Caco-2 (cell line): Measurements from ENCODE around the gene SKAP2. TPM values are rescaled to one million over a fixed set of nuclear protein-coding genes. Genes with fewer than 3 reads are reported as not detected.

Experiments used
- BruUV-seq: library from RNA; stranded (reverse); fragments of 400-500 nt; replicated peaks from 2 replicates; lab custom pipeline; 2021; lab: Mats Ljungman, UMichigan
- CTCF ChIA-PET: fragments of 300-600 bp; sonication (Branson Sonifier 250); formaldehyde crosslinking; loops from one replicate; lab custom pipeline; 2022; ENCODE audit warnings: antibody characterized with exemption; lab: Charles Lee
- POLR2A ChIA-PET: fragments of 300-600 bp; sonication (Branson Sonifier 250); formaldehyde crosslinking; loops from one replicate; lab custom pipeline; 2022; ENCODE audit warnings: antibody characterized with exemption; lab: Charles Lee
- DNase-seq, 2 experiments: peaks; one replicate each; pipeline versions ENCODE4 v3.0.0 to v3.0.0-alpha.2; 2020 to 2022
- H3K27me3 ChIP-seq: replicated peaks from 2 replicates; pipeline ENCODE4 v1.6.0; 2011; ENCODE audit warnings: low read length; ENCODE audit not compliant: control insufficient read depth, insufficient read depth
- H3K36me3 ChIP-seq: 2 replicates; pipeline ENCODE4 v1.5.1; 2011; ENCODE audit warnings: low read length; ENCODE audit not compliant: control insufficient read depth, insufficient read depth
- H3K4me1 ChIP-seq: fragments of 250-450 bp; sonication (Bioruptor Pico); 2 replicates; pipeline ENCODE4 v1.5.1; 2020; ENCODE audit warnings: mild to moderate bottlenecking
- H3K4me3 ChIP-seq: 2 replicates; pipeline ENCODE4 v1.5.1; 2011; ENCODE audit warnings: low read depth, mild to moderate bottlenecking, control low read depth, low read length
- H3K9me3 ChIP-seq: fragments of 250-450 bp; sonication (Bioruptor Pico); 2 replicates; pipeline ENCODE4 v1.5.1; 2020; ENCODE audit warnings: mild to moderate bottlenecking, moderate library complexity
- H3K27ac Mint-ChIP-seq: one replicate; pipeline ENCODE4 v1.8.0; 2022; ENCODE audit warnings: mixed read lengths; ENCODE audit not compliant: unreplicated experiment
- H3K27me3 Mint-ChIP-seq: one replicate; pipeline ENCODE4 v1.8.0; 2022; ENCODE audit warnings: mixed read lengths; ENCODE audit not compliant: insufficient read depth, unreplicated experiment
- H3K36me3 Mint-ChIP-seq: one replicate; pipeline ENCODE4 v1.8.0; 2022; ENCODE audit warnings: mild to moderate bottlenecking, mixed read lengths; ENCODE audit not compliant: insufficient read depth, unreplicated experiment
- H3K4me1 Mint-ChIP-seq: one replicate; pipeline ENCODE4 v1.8.0; 2022; ENCODE audit warnings: low read depth, mixed read lengths; ENCODE audit not compliant: unreplicated experiment
- H3K4me3 Mint-ChIP-seq: one replicate; pipeline ENCODE4 v1.8.0; 2022; ENCODE audit warnings: mild to moderate bottlenecking, moderate library complexity, mixed read lengths; ENCODE audit not compliant: unreplicated experiment
- H3K9me3 Mint-ChIP-seq: one replicate; pipeline ENCODE4 v1.8.0; 2022; ENCODE audit warnings: mixed read lengths; ENCODE audit not compliant: unreplicated experiment
- CTCF ChIP-seq, 2 experiments: fragments of 200-600 bp in 1 of 2; IDR thresholded peaks; 1 replicate in 1 of 2; 2 replicates in 1 of 2; pipeline versions ENCODE4 v1.5.1 to v1.8.0; 2011 to 2022; ENCODE audit warnings: antibody characterized with exemption in 1 of 2, control low read depth in 1 of 2, inconsistent platforms in 1 of 2, low read depth in 1 of 2, low read length in 1 of 2, mild to moderate bottlenecking in 1 of 2, moderate library complexity in 1 of 2; ENCODE audit not compliant: insufficient read depth in 1 of 2, severe bottlenecking in 1 of 2, unreplicated experiment in 1 of 2
- intact Hi-C: fragments of 100-400 bp; cut with micrococcal nuclease; formaldehyde crosslinking; loops from one replicate; pipeline ENCODE4 v1.10.0; 2022; ENCODE audit not compliant: unreplicated experiment
- total RNA-seq: library from RNA; stranded (reverse); gene quantifications from 2 replicates; pipeline ENCODE4 v1.2.3, GENCODE V29; 2022

SKAP2 gene
- total RNA-seq, 1 experiment from 2014 or later, result 36.2 TPM

- no peaks in the 10 kb centered on the region for H3K4me1 ChIP-seq
- no peak overlapping the region for H3K4me3 ChIP-seq
- ChIA-PET CTCF (no interaction called here), POLR2A (no interaction called here)
- Mint-ChIP-seq H3K36me3 (no peaks in the 10 kb centered on the region), H3K27ac (no peak overlapping the region), H3K4me1 (no peaks in the 10 kb centered on the region), H3K27me3 (peaks cover 6% of the 10 kb centered on the region), H3K4me3 (no peak overlapping the region), H3K9me3 (no peaks in the 10 kb centered on the region)
- no peak for TF ChIP-seq CTCF (IDR thresholded peaks at IDR 0.05; ENCODE audit: insufficient read depth in 1 of 2, low read depth in 1 of 2, low read length in 1 of 2, severe bottlenecking in 1 of 2, unreplicated experiment in 1 of 2)
- BruUV-seq, result no TSS peak
- DNase-seq, result no peak
- no peaks in the 10 kb centered on the region; the same call in 1 of the 2 replicates for H3K27me3 ChIP-seq
- H3K9me3 ChIP-seq, result no peaks in the 10 kb centered on the region
- intact Hi-C loops, result no loop called here
- H3K36me3 ChIP-seq, result no peaks in the 10 kb centered on the region
These were observed 226.2 kb downstream of the SKAP2 start for GRCh38 chr7:26638140-26638539.

- ChIA-PET CTCF (no interaction called here), POLR2A (no interaction called here)
- intact Hi-C loops, result no loop called here
- no peak for TF ChIP-seq CTCF (IDR thresholded peaks at IDR 0.05; ENCODE audit: insufficient read depth in 1 of 2, low read depth in 1 of 2, low read length in 1 of 2, severe bottlenecking in 1 of 2, unreplicated experiment in 1 of 2)
- no peak overlapping the region for H3K27ac Mint-ChIP-seq
- Histone ChIP-seq H3K4me1 (no peaks in the 10 kb centered on the region), H3K9me3 (no peaks in the 10 kb centered on the region), H3K36me3 (no peaks in the 10 kb centered on the region), H3K4me3 (no peak overlapping the region), H3K27me3 (no peaks in the 10 kb centered on the region; the same call in 1 of the 2 replicates)
- no peaks in the 10 kb centered on the region for H3K36me3 Mint-ChIP-seq
- no TSS peak for BruUV-seq
- no peak for DNase-seq
- no peak overlapping the region for H3K4me3 Mint-ChIP-seq
- no peaks in the 10 kb centered on the region for H3K9me3 Mint-ChIP-seq
- H3K4me1 Mint-ChIP-seq, result no peaks in the 10 kb centered on the region
- peaks cover 6% of the 10 kb centered on the region for H3K27me3 Mint-ChIP-seq
These were observed 226.8 kb downstream of the SKAP2 start for GRCh38 chr7:26637610-26638009.

- Mint-ChIP-seq H3K36me3 (no peaks in the 10 kb centered on the region), H3K4me3 (no peak overlapping the region), H3K4me1 (no peaks in the 10 kb centered on the region), H3K27me3 (peaks cover 6% of the 10 kb centered on the region), H3K27ac (no peak overlapping the region), H3K9me3 (no peaks in the 10 kb centered on the region)
- ChIA-PET POLR2A (no interaction called here), CTCF (no interaction called here)
- Histone ChIP-seq H3K4me3 (no peak overlapping the region), H3K4me1 (no peaks in the 10 kb centered on the region), H3K9me3 (no peaks in the 10 kb centered on the region), H3K27me3 (no peaks in the 10 kb centered on the region; the same call in 1 of the 2 replicates), H3K36me3 (no peaks in the 10 kb centered on the region)
- BruUV-seq, result no TSS peak
- intact Hi-C loops, result no loop called here
- DNase-seq, result no peak
- no peak for TF ChIP-seq CTCF (IDR thresholded peaks at IDR 0.05; ENCODE audit: insufficient read depth in 1 of 2, low read depth in 1 of 2, low read length in 1 of 2, severe bottlenecking in 1 of 2, unreplicated experiment in 1 of 2)
These were observed 227.6 kb downstream of the SKAP2 start for GRCh38 chr7:26636808-26637207.
